ENCODE measurements around the gene SLC50A1.

DNA sequence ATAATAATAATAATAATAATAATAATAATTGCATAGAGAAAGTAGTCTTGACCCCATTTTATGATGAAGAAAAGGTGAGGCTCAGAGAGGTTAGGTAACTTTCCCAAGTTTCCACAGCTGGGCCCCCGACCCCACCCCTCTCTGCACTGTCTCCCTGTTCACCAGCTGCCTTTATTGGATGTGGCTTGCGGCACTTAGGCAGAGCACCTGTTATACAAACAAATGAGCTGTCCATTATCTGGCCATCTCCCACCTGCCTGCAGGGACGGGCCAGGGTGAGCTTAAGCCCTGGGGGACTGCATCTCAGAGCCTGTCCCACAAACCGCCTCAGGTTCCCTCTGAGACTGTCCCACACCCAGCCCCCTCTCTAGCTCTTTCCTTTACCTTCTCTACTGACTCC is 18.0 kb upstream of the SLC50A1 start:
- TF ChIP-seq, protein P1, sequence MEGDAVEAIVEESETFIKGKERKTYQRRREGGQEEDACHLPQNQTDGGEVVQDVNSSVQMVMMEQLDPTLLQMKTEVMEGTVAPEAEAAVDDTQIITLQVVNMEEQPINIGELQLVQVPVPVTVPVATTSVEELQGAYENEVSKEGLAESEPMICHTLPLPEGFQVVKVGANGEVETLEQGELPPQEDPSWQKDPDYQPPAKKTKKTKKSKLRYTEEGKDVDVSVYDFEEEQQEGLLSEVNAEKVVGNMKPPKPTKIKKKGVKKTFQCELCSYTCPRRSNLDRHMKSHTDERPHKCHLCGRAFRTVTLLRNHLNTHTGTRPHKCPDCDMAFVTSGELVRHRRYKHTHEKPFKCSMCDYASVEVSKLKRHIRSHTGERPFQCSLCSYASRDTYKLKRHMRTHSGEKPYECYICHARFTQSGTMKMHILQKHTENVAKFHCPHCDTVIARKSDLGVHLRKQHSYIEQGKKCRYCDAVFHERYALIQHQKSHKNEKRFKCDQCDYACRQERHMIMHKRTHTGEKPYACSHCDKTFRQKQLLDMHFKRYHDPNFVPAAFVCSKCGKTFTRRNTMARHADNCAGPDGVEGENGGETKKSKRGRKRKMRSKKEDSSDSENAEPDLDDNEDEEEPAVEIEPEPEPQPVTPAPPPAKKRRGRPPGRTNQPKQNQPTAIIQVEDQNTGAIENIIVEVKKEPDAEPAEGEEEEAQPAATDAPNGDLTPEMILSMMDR (IDR thresholded peaks at IDR 0.05; ENCODE audit: insufficient read depth, low read length, poor library complexity, severe bottlenecking) = no peak
- no peak for TF ChIP-seq EZH2phosphoT487 (conservative IDR thresholded peaks at IDR 0.05; ENCODE audit: low read length)
